Ishikawa (cell line): ENCODE data around the gene KCNAB1.

ENCODE experiments used
- CEBPB ChIP-seq: IDR thresholded peaks from 2 replicates; pipeline ENCODE4 v1.6.1; 2012
- CREB1 ChIP-seq: IDR thresholded peaks from 2 replicates; pipeline ENCODE4 v1.6.1; 2012; ENCODE audit warnings: low read depth
- EGR1 ChIP-seq: IDR thresholded peaks from 2 replicates; pipeline ENCODE4 v1.6.1; 2012
- EP300 ChIP-seq: IDR thresholded peaks from 2 replicates; pipeline ENCODE4 v1.6.1; 2012; ENCODE audit warnings: borderline replicate concordance
- FOXM1 ChIP-seq: IDR thresholded peaks from 2 replicates; pipeline ENCODE4 v1.6.1; 2012; ENCODE audit warnings: low read depth, borderline replicate concordance
- MAX ChIP-seq: IDR thresholded peaks from 2 replicates; pipeline ENCODE4 v1.6.1; 2012
- NFIC ChIP-seq: IDR thresholded peaks from 2 replicates; pipeline ENCODE4 v1.6.1; 2012
- RAD21 ChIP-seq: IDR thresholded peaks from 2 replicates; pipeline ENCODE4 v1.6.1; 2012; ENCODE audit warnings: low read depth
- REST ChIP-seq: IDR thresholded peaks from 2 replicates; pipeline ENCODE4 v1.6.1; 2012; ENCODE audit warnings: low read depth, mild to moderate bottlenecking
- TAF1 ChIP-seq: IDR thresholded peaks from 2 replicates; pipeline ENCODE4 v1.6.1; 2012; ENCODE audit warnings: low read depth, mild to moderate bottlenecking
- TCF12 ChIP-seq: IDR thresholded peaks from 2 replicates; pipeline ENCODE4 v1.6.1; 2012; ENCODE audit warnings: low read depth
- USF1 ChIP-seq: IDR thresholded peaks from 2 replicates; pipeline ENCODE4 v1.6.1; 2012
- YY1 ChIP-seq: IDR thresholded peaks from 2 replicates; pipeline ENCODE4 v1.6.1; 2012; ENCODE audit warnings: low read depth
- ZBTB7A ChIP-seq: IDR thresholded peaks from 2 replicates; pipeline ENCODE4 v1.6.1; 2012; ENCODE audit warnings: low read depth

GRCh38 chr3:156390846-156391245 lies 270.5 kb downstream of the KCNAB1 start:
- TF ChIP-seq USF1 (no peak), EP300 (no peak), ZBTB7A (no peak), YY1 (no peak), CREB1 (no peak), REST (no peak), TCF12 (no peak), CEBPB (no peak), MAX (no peak), RAD21 (no peak), FOXM1 (no peak), TAF1 (no peak), EGR1 (no peak), NFIC (no peak)
